ENCODE measurements around the gene TTLL11. TPM values are rescaled to one million over a fixed set of nuclear protein-coding genes. Genes with fewer than 3 reads are reported as not detected.

The TTLL11 gene
- total RNA-seq, 4 donors from 2014 or later = 7.2 to 12.1 (median 9.9) TPM

DNA sequence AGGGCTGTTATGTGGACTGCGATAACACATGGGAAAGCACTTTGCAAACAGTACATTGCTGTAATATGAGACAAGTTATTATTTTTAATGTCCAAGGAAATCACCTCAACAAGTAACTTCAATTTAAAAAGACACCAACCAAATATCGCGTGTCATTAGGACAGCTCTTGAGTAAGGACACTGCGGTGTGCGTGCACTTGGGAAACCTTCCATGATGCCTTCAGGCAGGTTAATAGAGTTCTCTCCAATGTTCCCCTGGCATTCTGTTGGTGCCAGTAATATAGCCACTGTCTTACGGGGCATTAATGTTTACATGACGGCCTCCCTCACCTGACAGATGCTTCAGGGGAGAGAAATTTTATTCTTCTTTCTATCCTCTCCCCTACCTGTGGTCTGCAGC lies 42.9 kb downstream of the TTLL11 start:
- DNase-seq (ENCODE audit: low spot score in 2 of 2) = no peak
- Histone ChIP-seq H3K27me3 (no peaks in the 10 kb centered on the region), H3K36me3 (no peaks in the 10 kb centered on the region), H3K27ac (no peak overlapping the region), H3K9me3 (no peaks in the 10 kb centered on the region), H3K4me1 (peaks cover 11% of the 10 kb centered on the region), H3K4me3 (no peak overlapping the region)
- TF ChIP-seq EP300 (IDR thresholded peaks at IDR 0.05) (no peak), POLR2AphosphoS5 (IDR thresholded peaks at IDR 0.05) (no peak), POLR2A (IDR thresholded peaks at IDR 0.05) (no peak)
- TF ChIP-seq, protein P1, sequence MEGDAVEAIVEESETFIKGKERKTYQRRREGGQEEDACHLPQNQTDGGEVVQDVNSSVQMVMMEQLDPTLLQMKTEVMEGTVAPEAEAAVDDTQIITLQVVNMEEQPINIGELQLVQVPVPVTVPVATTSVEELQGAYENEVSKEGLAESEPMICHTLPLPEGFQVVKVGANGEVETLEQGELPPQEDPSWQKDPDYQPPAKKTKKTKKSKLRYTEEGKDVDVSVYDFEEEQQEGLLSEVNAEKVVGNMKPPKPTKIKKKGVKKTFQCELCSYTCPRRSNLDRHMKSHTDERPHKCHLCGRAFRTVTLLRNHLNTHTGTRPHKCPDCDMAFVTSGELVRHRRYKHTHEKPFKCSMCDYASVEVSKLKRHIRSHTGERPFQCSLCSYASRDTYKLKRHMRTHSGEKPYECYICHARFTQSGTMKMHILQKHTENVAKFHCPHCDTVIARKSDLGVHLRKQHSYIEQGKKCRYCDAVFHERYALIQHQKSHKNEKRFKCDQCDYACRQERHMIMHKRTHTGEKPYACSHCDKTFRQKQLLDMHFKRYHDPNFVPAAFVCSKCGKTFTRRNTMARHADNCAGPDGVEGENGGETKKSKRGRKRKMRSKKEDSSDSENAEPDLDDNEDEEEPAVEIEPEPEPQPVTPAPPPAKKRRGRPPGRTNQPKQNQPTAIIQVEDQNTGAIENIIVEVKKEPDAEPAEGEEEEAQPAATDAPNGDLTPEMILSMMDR (IDR thresholded peaks at IDR 0.05) = no peak
- 97% methylated on average over 7 of the region's 7 CpGs for WGBS

DNA sequence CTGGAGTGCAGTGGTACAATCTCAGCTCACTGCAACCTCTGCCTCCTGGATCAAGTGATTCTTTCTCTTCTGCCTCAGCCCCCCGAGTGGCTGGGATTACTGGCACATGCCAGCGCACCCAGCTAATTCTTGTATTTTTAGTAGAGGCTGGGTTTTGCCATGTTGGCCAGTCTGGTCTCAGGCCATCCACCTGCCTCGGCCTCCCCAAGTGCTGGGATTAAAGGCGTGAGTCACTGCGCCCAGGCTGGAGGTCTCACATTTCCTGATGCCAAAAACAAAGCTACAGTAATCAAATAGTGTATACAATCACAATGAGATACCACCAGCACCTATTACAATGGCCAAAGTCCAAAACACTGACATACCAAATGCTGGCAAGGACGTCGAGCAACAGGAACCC lies 51.1 kb downstream of the TTLL11 start:
- Histone ChIP-seq H3K27me3 (no peaks in the 10 kb centered on the region), H3K4me3 (no peak overlapping the region), H3K36me3 (peaks cover 9% of the 10 kb centered on the region), H3K27ac (no peak overlapping the region), H3K9me3 (no peaks in the 10 kb centered on the region), H3K4me1 (no peaks in the 10 kb centered on the region)
- 95% methylated on average over 7 of the region's 7 CpGs for WGBS
- TF ChIP-seq, protein P1 (IDR thresholded peaks at IDR 0.05) = no peak
- DNase-seq (ENCODE audit: low spot score in 2 of 2) = no peak

DNA sequence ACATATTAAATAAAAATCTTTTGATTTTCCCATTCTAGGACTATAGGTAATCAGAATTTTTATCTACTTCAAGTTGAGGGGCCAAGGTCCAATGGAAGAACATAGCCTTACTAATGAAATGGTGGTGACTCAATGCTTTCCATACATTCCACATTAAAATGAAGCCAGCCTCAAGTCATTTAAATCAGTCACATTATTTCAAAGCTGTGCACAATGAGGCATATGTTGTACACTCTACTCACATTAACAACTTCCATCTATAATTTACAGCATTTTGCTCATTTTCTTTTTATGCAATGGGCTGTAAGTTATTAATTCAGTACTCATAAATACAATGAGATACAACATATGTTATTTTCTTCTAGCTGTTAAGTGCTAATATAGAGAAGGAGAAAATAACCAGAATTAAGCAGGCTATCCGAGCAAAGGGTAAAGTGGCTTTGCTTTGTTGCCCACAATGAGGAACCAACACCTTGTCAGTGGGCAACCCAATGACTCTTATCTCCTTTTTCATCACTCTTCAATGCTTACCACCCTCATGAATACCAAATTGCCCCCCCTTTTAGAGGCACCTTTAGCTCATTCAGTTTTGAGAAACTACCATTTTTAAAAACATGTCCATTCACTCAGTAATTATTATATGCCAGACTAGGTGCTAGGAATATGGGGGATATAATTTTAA lies 52.4 kb downstream of the TTLL11 start:
- DNase-seq (ENCODE audit: low spot score in 2 of 2) = no peak
- Histone ChIP-seq H3K27me3 (no peaks in the 10 kb centered on the region), H3K9me3 (no peaks in the 10 kb centered on the region), H3K27ac (no peak overlapping the region), H3K4me3 (no peak overlapping the region), H3K4me1 (no peaks in the 10 kb centered on the region), H3K36me3 (peaks cover 9% of the 10 kb centered on the region)
- TF ChIP-seq POLR2AphosphoS5 (IDR thresholded peaks at IDR 0.05) (no peak), POLR2A (IDR thresholded peaks at IDR 0.05) (no peak), EP300 (IDR thresholded peaks at IDR 0.05) (no peak)
- TF ChIP-seq, protein P1 (IDR thresholded peaks at IDR 0.05) = no peak
- 86% methylated on average over 1 of the region's 1 CpG for WGBS

DNA sequence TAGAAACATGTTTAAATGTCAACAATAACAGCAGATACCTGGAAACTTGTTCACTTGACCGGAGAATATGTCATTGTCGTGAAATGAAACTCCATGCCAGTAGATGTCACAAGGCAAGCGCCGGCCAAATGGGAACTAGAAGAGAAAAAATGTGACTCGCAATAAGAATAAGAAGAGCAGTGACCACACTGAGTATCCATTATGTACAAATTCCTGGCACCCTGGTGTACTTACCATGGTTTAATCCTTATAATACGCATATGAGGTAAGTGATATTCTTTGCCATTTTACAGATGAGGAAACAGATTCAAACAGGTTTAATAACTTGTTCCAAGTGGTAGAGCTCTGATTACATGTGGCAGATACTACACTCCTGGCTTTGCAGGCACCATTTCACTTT lies 53.9 kb downstream of the TTLL11 start:
- no peak overlapping the region for H3K27ac ChIP-seq
- DNase-seq (ENCODE audit: low spot score in 2 of 2) = no peak
- TF ChIP-seq, protein P1 (IDR thresholded peaks at IDR 0.05) = no peak
- TF ChIP-seq POLR2AphosphoS5 (IDR thresholded peaks at IDR 0.05) (no peak), POLR2A (IDR thresholded peaks at IDR 0.05) (no peak), EP300 (IDR thresholded peaks at IDR 0.05) (no peak)
- H3K4me3 ChIP-seq = no peak overlapping the region
- no peaks in the 10 kb centered on the region for H3K27me3 ChIP-seq
- WGBS = 91% methylated on average over 6 of the region's 6 CpGs
- H3K36me3 ChIP-seq = peaks cover 13% of the 10 kb centered on the region
- H3K4me1 ChIP-seq = no peaks in the 10 kb centered on the region
- no peaks in the 10 kb centered on the region for H3K9me3 ChIP-seq

DNA sequence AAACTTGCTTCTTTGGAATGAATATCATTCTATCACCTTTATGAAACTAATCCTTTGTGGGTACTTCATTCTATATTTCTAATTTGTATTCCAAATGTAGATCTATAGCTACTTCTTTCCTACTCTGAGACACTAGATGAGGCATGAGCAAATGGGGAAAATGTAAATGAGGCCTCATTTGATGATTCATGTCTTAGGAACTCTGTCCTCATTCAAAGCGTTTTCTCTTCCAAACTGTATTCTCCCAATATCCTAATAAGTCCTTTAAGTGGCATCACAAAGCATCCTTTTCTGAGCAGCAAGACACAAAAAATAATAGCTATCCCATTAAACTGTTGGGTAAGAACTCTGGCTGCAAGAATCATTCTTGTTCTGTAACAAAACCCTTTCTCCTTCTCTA lies 56.1 kb downstream of the TTLL11 start:
- Histone ChIP-seq H3K36me3 (peaks cover 13% of the 10 kb centered on the region), H3K4me3 (no peak overlapping the region), H3K27ac (no peak overlapping the region), H3K9me3 (no peaks in the 10 kb centered on the region), H3K4me1 (no peaks in the 10 kb centered on the region), H3K27me3 (no peaks in the 10 kb centered on the region)
- TF ChIP-seq POLR2AphosphoS5 (IDR thresholded peaks at IDR 0.05) (no peak), EP300 (IDR thresholded peaks at IDR 0.05) (no peak), POLR2A (IDR thresholded peaks at IDR 0.05) (no peak)
- TF ChIP-seq, protein P1 (IDR thresholded peaks at IDR 0.05) = no peak
- no peak for DNase-seq (ENCODE audit: low spot score in 2 of 2)
- WGBS = 40% methylated on average over 1 of the region's 1 CpG

Data from suprapubic skin (tissue), 4 donors.